DND-41 (cell line): ENCODE measurements around the gene MFSD12.
A peak's percentile ranks its signal among the peaks of the same experiment; 100 is the strongest.

Experiments
- ATAC-seq: fragments of 200-7000 bp; cut with Tn5 transposase; 3 replicates; pipeline ENCODE4 v1.9.1; 2021; ENCODE audit warnings: low read depth; ENCODE audit not compliant: insufficient read depth
- DNase-seq: peaks from one replicate; pipeline ENCODE4 v3.0.0-alpha.2; 2020
- H2AFZ ChIP-seq: 2 replicates; pipeline ENCODE4 v1.6.0; 2012; ENCODE audit warnings: low read depth, low read length
- H3K27ac ChIP-seq: 2 replicates; pipeline ENCODE4 v1.5.1; 2012; ENCODE audit warnings: low read length, inconsistent platforms
- H3K27me3 ChIP-seq: fragments of 200-600 bp; sonication (generic); 2 replicates; pipeline ENCODE4 v1.6.0; 2012; ENCODE audit warnings: low read length, mild to moderate bottlenecking, inconsistent platforms; ENCODE audit not compliant: insufficient read depth, poor library complexity
- H3K36me3 ChIP-seq: 2 replicates; pipeline ENCODE4 v1.5.1; 2012; ENCODE audit warnings: low read length, inconsistent platforms; ENCODE audit not compliant: insufficient read depth
- H3K4me1 ChIP-seq: 2 replicates; pipeline ENCODE4 v1.5.1; 2012; ENCODE audit warnings: mild to moderate bottlenecking, low read length; ENCODE audit not compliant: insufficient read depth
- H3K4me2 ChIP-seq: 2 replicates; pipeline ENCODE4 v1.6.0; 2012; ENCODE audit warnings: mild to moderate bottlenecking, moderate library complexity, low read length, inconsistent platforms; ENCODE audit not compliant: insufficient read depth
- H3K4me3 ChIP-seq, 2 experiments: fragments of 200-600 bp in 1 of 2; shearing (Covaris generic) in 1 of 2; 2 replicates each; pipeline ENCODE4 v1.5.1; 2012 to 2016; ENCODE audit warnings: inconsistent platforms in 2 of 2, low read length in 2 of 2, mild to moderate bottlenecking in 2 of 2, low read depth in 1 of 2, moderate library complexity in 1 of 2
- H3K79me2 ChIP-seq: 2 replicates; pipeline ENCODE4 v1.6.0; 2012; ENCODE audit warnings: low read length, inconsistent platforms; ENCODE audit not compliant: insufficient read depth
- H3K9ac ChIP-seq: 2 replicates; pipeline ENCODE4 v1.6.0; 2012; ENCODE audit warnings: low read depth, mild to moderate bottlenecking, inconsistent platforms, low read length, moderate library complexity
- H3K9me3 ChIP-seq: 2 replicates; pipeline ENCODE4 v1.5.1; 2012; ENCODE audit warnings: low read length, moderate library complexity, mild to moderate bottlenecking, inconsistent platforms; ENCODE audit not compliant: insufficient read depth, severe bottlenecking
- H4K20me1 ChIP-seq: 2 replicates; pipeline ENCODE4 v1.6.0; 2012; ENCODE audit warnings: low read length; ENCODE audit not compliant: insufficient read depth
- EZH2 ChIP-seq: IDR thresholded peaks from 3 replicates; pipeline ENCODE4 v1.6.1; 2012; ENCODE audit warnings: borderline replicate concordance, low read depth, mild to moderate bottlenecking, moderate library complexity, low read length, inconsistent platforms; ENCODE audit not compliant: severe bottlenecking
- TF ChIP-seq, protein P1 (sequence below): IDR thresholded peaks from 2 replicates; pipeline ENCODE4 v1.5.1; 2012; ENCODE audit warnings: borderline replicate concordance, low read length, moderate library complexity, mild to moderate bottlenecking; ENCODE audit not compliant: poor library complexity, severe bottlenecking; ENCODE audit errors: extremely low read depth

MFSD12 gene

DNA sequence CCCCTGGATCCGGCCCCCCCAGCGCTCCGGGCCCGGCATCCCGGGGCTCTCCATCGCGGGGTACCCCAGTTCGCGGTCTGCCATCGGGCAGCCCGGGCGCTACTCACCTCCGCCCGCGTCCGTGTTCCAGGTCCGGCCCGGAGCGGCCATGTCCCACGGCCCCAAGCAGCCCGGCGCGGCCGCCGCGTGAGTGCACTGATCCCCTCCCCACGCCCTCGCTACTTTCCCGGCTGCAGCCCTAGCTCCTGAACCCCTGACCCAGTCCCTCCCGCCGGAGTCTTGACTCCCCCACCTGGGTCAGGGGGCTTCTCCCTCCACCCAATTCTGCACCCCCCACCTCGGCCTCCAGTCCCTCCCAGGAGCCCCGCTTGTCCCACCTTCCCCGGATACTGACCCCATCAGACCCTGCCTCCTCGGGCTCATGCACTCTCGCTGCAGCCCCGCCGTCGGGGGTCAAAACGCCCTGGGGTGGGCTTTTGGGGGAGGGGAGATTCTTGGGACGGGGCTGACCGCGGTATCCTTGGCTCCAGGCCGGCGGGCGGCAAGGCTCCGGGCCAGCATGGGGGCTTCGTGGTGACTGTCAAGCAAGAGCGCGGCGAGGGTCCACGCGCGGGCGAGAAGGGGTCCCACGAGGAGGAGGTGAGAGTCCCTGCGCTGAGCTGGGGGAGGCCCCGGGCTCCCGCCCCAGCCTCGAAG, 15.9 kb upstream of the MFSD12 start:
- H3K4me2 ChIP-seq: peak overlapping the region; percentile 74
- TF ChIP-seq, protein P1, sequence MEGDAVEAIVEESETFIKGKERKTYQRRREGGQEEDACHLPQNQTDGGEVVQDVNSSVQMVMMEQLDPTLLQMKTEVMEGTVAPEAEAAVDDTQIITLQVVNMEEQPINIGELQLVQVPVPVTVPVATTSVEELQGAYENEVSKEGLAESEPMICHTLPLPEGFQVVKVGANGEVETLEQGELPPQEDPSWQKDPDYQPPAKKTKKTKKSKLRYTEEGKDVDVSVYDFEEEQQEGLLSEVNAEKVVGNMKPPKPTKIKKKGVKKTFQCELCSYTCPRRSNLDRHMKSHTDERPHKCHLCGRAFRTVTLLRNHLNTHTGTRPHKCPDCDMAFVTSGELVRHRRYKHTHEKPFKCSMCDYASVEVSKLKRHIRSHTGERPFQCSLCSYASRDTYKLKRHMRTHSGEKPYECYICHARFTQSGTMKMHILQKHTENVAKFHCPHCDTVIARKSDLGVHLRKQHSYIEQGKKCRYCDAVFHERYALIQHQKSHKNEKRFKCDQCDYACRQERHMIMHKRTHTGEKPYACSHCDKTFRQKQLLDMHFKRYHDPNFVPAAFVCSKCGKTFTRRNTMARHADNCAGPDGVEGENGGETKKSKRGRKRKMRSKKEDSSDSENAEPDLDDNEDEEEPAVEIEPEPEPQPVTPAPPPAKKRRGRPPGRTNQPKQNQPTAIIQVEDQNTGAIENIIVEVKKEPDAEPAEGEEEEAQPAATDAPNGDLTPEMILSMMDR: no peak
- TF ChIP-seq EZH2: no peak
- H3K4me1 ChIP-seq: peaks cover 16% of the 10 kb centered on the region
- H3K9ac ChIP-seq: peak overlapping the region; percentile 75
- H4K20me1 ChIP-seq: 0 out of 2 replicates have a peak, but pooled peaks cover 5% of the 10 kb centered on the region
- H3K79me2 ChIP-seq: peaks cover 9% of the 10 kb centered on the region
- H3K27me3 ChIP-seq: no peaks in the 10 kb centered on the region
- peak overlapping the region; percentile 79 for H3K27ac ChIP-seq
- H3K4me3 ChIP-seq: peak overlapping the region; percentile 76 to 93
- no peaks in the 10 kb centered on the region for H3K9me3 ChIP-seq
- H2AFZ ChIP-seq: peak overlapping the region; percentile 68
- peaks cover 27% of the 10 kb centered on the region for H3K36me3 ChIP-seq
- DNase-seq: no peak
- peak; percentile 0; the same call in 2 of the 3 replicates for ATAC-seq

DNA sequence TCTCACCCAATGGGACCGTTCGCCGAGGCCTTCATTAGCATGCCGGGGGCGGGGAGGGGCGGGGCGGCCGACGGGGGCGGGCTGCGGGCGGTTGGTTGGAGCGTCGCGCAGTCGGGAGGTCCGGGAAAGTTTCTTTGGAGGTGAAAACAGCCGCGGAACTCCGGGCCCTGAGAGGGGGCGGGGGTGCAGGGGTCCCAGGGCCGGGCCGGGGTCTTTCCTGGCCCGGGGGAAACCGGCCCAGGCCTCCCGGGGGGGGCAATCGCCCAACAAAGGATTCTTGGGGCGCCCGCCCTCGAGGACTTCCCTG, 15.4 kb upstream of the MFSD12 start, which contains the start of gene HMG20B:
Gene HMG20B (plus strand): TSS at position 90 of the 307 bp plus-strand sequence. CDS start 366 bp downstream, outside the sequence.
- ATAC-seq (peak; percentile 3; the same call in 1 of the 3 replicates), DNase-seq (no peak)
- H3K9me3 ChIP-seq: no peaks in the 10 kb centered on the region
- H2AFZ ChIP-seq: peak within 1 kb of the TSS; percentile 95
- peaks cover 16% of the 10 kb centered on the region for H3K4me1 ChIP-seq
- peak within 1 kb of the TSS; percentile 76 to 93 for H3K4me3 ChIP-seq
- H3K36me3 ChIP-seq: peaks cover 27% of the 10 kb centered on the region
- TF ChIP-seq, protein P1: no peak
- no peak for TF ChIP-seq EZH2
- no peaks in the 10 kb centered on the region for H3K27me3 ChIP-seq
- peak within 1 kb of the TSS; percentile 75 for H3K9ac ChIP-seq
- peaks cover 9% of the 10 kb centered on the region for H3K79me2 ChIP-seq
- H3K27ac ChIP-seq: peak within 1 kb of the TSS; percentile 79
- 0 out of 2 replicates have a peak, but pooled peaks cover 5% of the 10 kb centered on the region for H4K20me1 ChIP-seq
- H3K4me2 ChIP-seq: peak within 1 kb of the TSS; percentile 95

DNA sequence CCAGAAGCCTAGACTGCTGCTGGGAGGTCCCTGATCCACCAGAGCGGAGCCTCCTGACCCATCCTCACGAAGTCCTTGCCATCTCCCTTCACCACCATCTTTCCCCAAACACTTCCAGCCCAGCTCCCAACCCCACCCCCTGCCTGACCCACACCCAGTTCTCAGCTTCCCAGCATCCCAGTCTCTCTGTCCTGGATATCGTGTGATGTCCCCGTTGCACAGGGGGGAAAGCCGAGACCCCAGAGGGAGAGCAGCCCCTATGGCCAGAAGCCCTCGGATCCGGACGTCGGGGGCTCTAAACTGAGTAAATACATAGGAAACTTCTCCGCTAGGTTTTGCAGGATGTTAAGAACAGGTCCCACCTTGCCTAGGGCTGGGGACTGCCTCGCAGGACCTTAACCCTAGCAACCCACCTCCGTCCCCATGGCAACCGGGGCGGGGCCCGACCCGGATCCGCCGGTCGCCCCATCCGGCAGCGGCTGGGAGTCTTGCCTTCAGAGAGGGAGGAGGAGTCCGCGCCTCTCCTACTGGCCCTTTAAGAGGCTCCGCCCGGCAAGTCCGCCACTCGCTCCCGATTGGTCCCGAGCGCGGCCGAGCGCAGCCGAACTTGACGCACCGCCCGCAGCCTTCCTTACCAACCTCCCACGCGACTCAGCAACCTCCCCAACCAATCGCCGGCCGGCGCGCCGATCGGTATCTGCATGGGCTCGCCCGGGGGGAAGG, 14.9 kb upstream of the MFSD12 start:
- Histone ChIP-seq H3K9ac (peak overlapping the region; percentile 55), H3K4me1 (peaks cover 16% of the 10 kb centered on the region), H4K20me1 (0 out of 2 replicates have a peak, but pooled peaks cover 5% of the 10 kb centered on the region), H3K27me3 (no peaks in the 10 kb centered on the region), H3K4me3 (peak overlapping the region; percentile 26 to 64; a peak in 3 of 4 replicates), H3K36me3 (peaks cover 27% of the 10 kb centered on the region), H3K9me3 (no peaks in the 10 kb centered on the region), H3K79me2 (peaks cover 9% of the 10 kb centered on the region), H3K4me2 (peak overlapping the region; percentile 95), H3K27ac (peak overlapping the region; percentile 74), H2AFZ (peak overlapping the region; percentile 95)
- ATAC-seq: peak; percentile 95
- TF ChIP-seq EZH2: no peak
- TF ChIP-seq, protein P1: no peak
- DNase-seq: peak; percentile 100
